H1 (cell line): ENCODE data around the gene MASTL. TPM values are rescaled to one million over a fixed set of nuclear protein-coding genes. Genes with fewer than 3 reads are reported as not detected.

Source experiments
- CBX5 ChIP-seq: fragments of 300-800, 300-1000 bp; sonication (generic); IDR thresholded peaks from 2 replicates; pipeline ENCODE4 v1.7.1; 2016; ENCODE audit warnings: antibody characterized with exemption, low read length, low read depth
- GABPA ChIP-seq: IDR thresholded peaks from 2 replicates; pipeline ENCODE4 v1.6.1; 2011; ENCODE audit warnings: mild to moderate bottlenecking, low read length, moderate library complexity, borderline replicate concordance; ENCODE audit not compliant: insufficient read depth
- HDAC2 ChIP-seq, 2 experiments: fragments of 300-600 bp in 1 of 2; sonication (generic) in 1 of 2; IDR thresholded peaks; 2 replicates each; pipeline ENCODE4 v1.6.1; 2011 to 2012; ENCODE audit warnings: low read depth in 2 of 2, low read length in 2 of 2, mild to moderate bottlenecking in 2 of 2, moderate library complexity in 2 of 2, borderline replicate concordance in 1 of 2, inconsistent platforms in 1 of 2
- JUND ChIP-seq: IDR thresholded peaks from 2 replicates; pipeline ENCODE4 v1.6.1; 2011; ENCODE audit warnings: mild to moderate bottlenecking, improper control_type of control experiment, low read length
- TCF12 ChIP-seq: IDR thresholded peaks from 2 replicates; pipeline ENCODE4 v1.6.1; 2011; ENCODE audit warnings: low read depth, mild to moderate bottlenecking, low read length
- YY1 ChIP-seq: IDR thresholded peaks from 2 replicates; pipeline ENCODE4 v1.6.1; 2011; ENCODE audit warnings: low read depth, mild to moderate bottlenecking, low read length
- polyA plus RNA-seq, 7 experiments: library from polyadenylated mRNA; depleted of rRNA in 3 of 7; stranded (reverse) in 5 of 7; unstranded in 2 of 7; fragments of >200 nt in 5 of 7; fragments of 200-250 nt in 2 of 7; gene quantifications; 1 replicate in 5 of 7; 2 replicates in 1 of 7; 4 replicates in 1 of 7; pipeline versions ENCODE4 v1.2.1 to v1.2.3, GENCODE V29; 2011 to 2013; ENCODE audit warnings: missing spikeins in 2 of 7, mixed read lengths in 2 of 7
- total RNA-seq: library from RNA; stranded (reverse); fragmentation: NEBNext Ultra II Directional; extraction: Animal tissue kit (Norgen Biotek cat#: 25700); gene quantifications from 2 replicates; pipeline ENCODE4 v1.2.1, GENCODE V29; 2021

Gene MASTL
- total and polyA plus RNA-seq, 2 of the 8 experiments (the other 6 are each of a cell fraction or from before 2014, with no cell fraction given), result 14.9 to 42.5 TPM

GRCh38 chr10:27169849-27170248 lies 14.7 kb downstream of the MASTL start (continued):
- TF ChIP-seq HDAC2 (IDR thresholded peaks at IDR 0.05; ENCODE audit: borderline replicate concordance in 1 of 2, low read depth in 2 of 2, low read length in 2 of 2), result no peak
- TF ChIP-seq CBX5, result no peak
- no peak for TF ChIP-seq TCF12
- no peak for TF ChIP-seq JUND
- no peak for TF ChIP-seq GABPA
- TF ChIP-seq YY1, result no peak
